GM12891 (cell line): ENCODE data around the gene TMA7B.

Source experiments
- POLR2A ChIP-seq: IDR thresholded peaks from 2 replicates; pipeline ENCODE4 v1.6.1; 2011; ENCODE audit warnings: low read depth, low read length, control low read depth
- POLR2AphosphoS5 ChIP-seq: IDR thresholded peaks from 2 replicates; pipeline ENCODE4 v1.6.1; 2011; ENCODE audit warnings: low read depth, low read length, control low read depth

DNA sequence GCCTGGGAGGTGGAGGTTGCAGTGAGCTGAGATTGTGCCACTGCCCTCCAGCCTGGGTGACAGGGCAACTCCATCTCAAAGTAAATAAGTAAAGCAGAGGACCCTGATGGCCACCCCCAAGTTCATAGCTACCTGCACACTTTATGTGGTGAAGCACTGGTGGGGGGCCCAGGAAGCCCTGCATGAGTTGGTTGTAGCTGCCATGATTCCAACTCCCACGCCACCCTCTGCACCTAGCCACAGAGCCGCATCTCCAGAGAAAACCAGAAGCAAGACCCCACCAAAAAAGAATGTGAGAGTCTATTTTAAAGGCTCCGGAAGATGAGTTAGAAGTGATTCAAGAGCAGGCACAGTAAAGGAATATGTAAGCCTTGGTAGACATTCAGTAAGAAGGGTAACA lies 20.4 kb upstream of the TMA7B start:
- TF ChIP-seq POLR2A (no peak), POLR2AphosphoS5 (no peak)
